HT1080 (cell line): ENCODE data around the gene SCGB1D4. TPM values are rescaled to one million over a fixed set of nuclear protein-coding genes. Genes with fewer than 3 reads are reported as not detected.

Source experiments
- DNase-seq: peaks from one replicate; pipeline ENCODE4 v3.0.0-alpha.2; 2015; ENCODE audit warnings: low read depth
- total RNA-seq: library from RNA; depleted of rRNA; stranded (reverse); fragments of >200 nt; shearing (Covaris generic); gene quantifications from 2 replicates; pipeline ENCODE4 v1.2.3, GENCODE V29; 2014; rRNA removed

SCGB1D4 gene
- total RNA-seq, 1 experiment from 2014 or later = not detected

DNA sequence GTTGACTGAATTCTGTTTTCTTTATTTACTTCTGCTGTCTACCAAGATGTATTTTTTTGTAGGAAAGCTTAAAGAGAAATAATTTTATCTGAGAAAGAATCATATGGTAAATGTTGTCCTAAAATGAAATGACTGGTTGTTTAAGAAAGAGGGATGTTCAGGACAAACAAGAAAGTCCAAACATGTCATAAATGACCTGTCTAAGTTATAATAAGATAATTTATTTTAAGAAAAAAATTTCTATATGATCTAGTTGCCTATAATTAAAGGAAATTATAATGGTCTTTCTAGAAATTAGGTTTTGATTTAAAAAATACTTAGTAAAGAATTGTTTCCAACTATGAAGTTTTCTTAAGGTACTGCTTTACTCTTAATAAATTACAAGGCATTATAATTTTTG, 18.4 kb downstream of the SCGB1D4 start:
- DNase-seq = no peak

DNA sequence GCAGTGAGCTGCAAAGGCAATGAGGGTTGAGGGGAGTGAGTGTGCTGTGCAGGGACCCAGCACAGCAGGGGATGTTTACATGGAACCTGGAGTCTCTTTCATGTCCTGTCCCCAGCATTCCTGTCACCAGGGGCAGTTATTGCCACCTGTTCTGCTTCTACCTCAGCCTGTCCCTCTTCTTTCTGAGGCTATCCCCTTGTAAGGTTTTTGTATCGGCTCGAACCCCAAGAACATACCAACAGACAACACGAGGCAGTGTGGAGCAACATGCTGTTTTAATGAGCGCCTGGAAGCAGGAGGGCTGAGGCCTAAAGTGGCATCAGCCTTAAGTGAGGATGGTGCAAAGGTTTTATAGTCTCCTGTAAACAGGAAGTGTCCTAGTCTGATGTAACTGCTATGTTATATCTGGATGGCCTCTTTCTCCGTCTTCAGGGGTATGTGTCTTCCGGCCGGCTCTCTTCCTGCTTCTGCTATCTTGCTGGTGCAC, 25.0 kb downstream of the SCGB1D4 start:
- DNase-seq = no peak

DNA sequence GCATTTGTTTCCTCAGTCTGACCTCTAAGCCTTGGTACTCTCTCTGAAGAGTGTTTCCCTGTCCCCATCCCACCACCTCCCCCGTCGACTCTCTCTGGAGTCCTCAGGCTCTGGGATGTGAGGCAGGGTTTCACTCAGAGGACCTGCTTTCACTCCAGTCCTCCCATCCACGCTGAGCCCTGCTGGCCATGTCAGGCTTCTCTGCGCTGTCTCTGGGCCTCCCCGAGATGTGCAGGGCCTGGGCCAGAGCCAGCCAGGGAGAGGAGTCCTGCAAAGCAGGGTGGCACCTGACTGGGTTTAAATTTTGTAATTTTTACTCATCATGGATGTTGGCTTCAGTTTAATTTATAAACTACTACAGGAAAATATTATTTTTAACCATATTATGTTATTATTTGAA, 25.6 kb downstream of the SCGB1D4 start:
- no peak for DNase-seq

DNA sequence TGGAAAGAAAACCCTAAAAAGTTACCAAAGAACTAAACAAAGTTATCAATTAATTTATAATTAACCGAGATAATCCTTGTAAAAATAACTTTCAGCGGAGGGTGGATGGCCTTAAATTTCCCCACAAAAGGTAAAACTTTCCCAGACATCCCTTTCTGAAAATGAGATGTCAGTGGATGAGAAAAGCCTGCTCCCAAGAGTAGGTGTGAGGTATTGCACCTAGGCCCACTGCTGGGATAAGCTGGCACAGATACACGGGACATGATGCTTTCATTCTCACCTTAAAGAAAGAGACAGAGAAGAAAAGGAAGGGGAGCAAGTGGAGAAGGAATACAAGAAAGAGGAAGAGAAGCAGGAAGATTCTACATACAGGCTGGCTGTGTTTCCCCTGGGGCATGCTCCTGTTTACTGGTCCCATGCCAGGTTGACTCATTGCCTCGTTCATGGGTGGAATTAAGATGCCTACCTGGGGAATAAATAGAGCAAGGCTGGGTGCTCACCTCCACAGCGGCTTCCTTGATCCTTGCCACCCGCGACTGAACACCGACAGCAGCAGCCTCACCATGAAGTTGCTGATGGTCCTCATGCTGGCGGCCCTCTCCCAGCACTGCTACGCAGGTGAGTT, 29.1 kb downstream of the SCGB1D4 start, which contains the start of gene SCGB2A2:
SCGB2A2 (plus strand) TSS at position 505 of the 625 bp plus-strand sequence; CDS start at position 564, 59 bp downstream.
- no peak for DNase-seq

DNA sequence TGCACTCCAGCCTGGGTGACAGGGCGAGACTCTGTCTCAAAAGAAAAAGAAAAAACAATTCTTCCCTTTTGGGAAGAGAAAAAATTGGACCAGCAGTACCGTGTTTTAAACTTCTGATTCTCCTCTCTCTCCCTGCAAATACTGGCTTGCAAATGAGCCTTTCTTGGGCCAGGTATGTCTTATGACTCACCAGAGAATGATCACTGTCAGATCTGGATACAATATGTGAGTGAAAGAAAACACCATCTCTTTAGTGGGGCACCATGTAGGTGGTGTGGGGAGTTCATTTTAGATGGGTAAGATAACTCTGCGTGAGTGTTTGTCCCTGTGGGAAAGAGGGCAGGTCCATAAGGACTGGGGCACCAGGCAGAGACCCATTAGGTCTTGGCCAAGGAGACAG, 31.3 kb downstream of the SCGB1D4 start:
- peak; percentile 58 for DNase-seq

DNA sequence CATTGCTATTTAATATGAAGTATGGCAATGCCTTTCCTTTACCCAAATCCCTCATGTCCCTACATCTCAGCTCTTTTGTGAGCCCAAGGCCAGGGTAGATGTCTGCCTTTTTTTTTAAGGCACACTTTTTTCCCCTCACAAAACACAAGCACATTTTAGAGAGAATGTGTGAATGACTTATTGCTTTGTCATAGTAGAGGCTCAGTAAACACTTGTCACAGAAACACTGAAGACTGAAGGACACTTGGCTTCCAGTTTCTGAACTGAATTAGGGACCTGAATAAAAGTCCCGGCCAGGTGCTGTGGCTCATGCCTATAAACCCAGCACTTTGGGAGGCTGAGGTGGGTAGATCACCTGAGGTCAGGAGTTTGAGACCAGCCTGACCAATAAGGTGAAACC, 31.8 kb downstream of the SCGB1D4 start:
- no peak for DNase-seq

DNA sequence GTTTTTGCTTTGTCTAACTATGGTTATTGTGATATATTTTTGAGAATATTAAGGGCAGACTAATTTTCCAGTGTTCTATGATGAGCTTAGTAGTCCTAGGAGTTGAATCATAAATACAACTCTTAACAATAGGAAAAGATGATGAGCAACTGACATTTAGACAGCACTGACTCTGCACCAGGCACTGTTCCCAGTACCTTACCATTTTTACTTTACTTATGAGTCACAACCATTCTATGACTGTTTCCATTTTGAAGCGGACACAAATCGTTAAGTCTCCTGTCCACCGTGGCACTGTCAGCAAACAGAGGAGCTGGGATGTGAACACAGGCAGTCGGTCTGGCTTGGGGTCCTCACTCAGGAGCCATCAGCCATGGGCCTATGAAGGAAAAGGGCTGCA, 32.3 kb downstream of the SCGB1D4 start:
- peak; percentile 85 for DNase-seq

DNA sequence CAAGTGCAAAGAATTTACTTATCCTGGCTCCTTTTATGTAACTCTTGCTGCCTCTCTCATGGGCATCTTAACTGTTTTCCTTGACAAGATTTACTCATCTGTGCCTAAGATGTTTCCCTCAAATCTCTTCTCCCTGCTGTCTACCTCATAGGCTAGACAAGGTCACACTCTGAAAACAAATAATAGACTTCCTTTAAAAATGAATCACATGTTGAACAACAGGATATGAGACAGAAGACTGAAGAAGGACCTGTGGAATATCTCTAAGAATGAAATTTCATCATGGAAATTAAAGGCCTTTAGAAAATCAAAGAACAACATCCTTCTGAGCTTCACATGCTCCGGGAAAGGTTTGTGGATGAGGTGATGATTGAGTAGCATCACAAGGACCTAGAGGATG, 34.9 kb downstream of the SCGB1D4 start:
- peak; percentile 82 for DNase-seq

DNA sequence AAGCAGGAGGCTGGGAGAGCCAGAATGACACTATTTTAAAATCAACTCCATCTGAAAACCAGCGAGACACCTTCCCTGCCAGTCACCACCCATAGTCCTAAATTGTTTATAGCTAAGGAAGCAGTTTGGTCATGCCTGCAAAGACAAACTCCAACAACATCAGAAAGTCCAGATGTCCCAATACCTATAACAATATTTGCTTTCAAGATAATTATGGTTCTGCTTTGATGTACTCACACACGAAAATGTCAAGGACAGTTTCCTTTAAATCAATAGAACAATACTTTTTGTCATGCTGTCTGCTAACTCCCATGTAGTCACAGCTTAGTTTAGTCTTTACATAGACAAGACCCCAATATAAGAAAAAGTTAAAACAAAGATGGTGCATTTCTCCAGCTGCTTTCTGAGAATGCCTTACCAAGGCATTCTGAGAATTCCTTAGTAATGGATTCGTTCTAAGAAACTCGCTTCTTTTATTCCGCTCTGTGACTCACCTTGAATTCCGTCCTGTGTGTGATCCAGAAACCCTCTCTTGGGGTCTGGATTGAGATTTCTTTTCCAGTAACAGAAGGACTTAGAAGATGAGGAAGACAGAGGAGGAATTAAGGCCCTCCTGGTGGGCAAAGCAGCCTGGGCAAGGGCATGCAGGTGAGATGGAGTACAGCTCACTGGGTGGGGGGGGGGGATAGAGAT, 38.5 kb downstream of the SCGB1D4 start:
- no peak for DNase-seq

DNA sequence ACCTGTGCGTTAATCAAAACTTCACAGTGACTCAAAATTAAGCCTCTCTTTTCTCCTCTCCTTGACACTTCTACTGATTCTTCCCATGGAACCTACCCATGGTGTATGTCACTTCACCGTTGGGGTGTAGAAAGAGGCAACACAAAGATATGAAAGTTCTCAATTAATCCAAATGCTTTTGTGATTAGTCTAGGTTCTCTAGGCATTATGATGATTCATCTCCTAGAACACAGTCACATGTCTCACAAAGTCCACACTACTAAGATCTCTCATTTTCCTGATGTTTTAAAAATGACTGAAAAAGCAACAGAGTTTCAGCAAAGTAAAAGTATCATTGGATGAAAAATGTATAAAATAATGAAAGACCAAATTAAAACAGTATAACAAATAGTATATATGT, 42.6 kb downstream of the SCGB1D4 start:
- peak; percentile 55 for DNase-seq

DNA sequence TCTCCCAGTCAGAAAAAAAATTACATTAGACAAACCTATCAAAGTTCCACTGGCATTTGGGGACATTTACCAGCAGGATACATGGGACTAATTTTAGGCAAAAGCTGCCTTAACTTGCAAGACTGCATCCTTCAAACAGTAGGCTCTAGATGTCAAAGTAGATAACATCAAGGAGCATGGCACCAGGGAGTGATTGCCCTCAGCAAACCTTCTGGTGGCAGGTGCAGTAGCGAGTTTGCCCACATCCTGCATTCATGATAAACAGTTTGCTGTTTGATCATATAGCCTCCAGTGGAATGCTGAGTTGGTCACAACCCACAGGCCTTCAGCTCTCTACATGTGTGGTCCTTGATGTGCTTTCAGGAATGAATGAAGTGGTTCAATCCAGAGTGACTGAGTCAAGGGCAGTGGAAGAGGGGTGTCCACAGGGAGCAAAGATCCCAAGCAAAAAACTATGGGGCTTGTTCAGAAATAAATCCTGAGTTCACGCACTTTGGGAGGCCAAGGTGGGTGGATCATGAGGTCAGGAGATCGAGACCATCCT, 44.8 kb downstream of the SCGB1D4 start:
- no peak for DNase-seq

DNA sequence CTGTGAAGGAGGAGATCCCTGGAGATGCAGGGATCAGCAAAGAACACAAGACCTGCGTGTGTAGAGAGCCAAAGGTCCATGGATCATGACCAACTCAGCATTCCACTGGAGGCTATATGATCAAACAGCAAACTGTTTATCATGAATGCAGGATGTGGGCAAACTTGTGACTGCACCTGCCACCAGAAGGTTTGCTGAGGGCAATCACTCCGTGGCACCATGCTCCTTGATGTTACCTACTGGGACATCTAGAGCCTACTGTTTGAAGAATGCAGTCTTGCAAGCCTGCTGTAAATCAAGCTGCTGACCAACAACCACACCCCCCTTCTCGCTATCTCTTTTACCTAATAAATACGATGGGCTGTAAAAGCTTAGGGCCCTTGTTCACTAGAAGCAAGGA, 47.2 kb downstream of the SCGB1D4 start:
- DNase-seq = no peak

Other genes starting within 250 kb of the SCGB1D4 start
- 93.5 and 103 TPM in 2 replicates for gene INCENP, start 175.1 kb downstream of the SCGB1D4 start, total RNA-seq
- not detected in 2 replicates for gene SCGB1D1, start 108.9 kb downstream of the SCGB1D4 start, total RNA-seq
- not detected in 2 replicates for gene SCGB2A1, start 90.4 kb downstream of the SCGB1D4 start, total RNA-seq
- not detected in 2 replicates for gene SCGB1D2, start 56.8 kb downstream of the SCGB1D4 start, total RNA-seq
- gene SCGB2A2, start 28.9 kb downstream of the SCGB1D4 start, total RNA-seq = not detected in 2 replicates
- gene ASRGL1, start 38.4 kb upstream of the SCGB1D4 start, total RNA-seq = 12.2 and 13.6 TPM in 2 replicates
- gene SCGB1A1, start 120.0 kb upstream of the SCGB1D4 start, total RNA-seq = not detected in 2 replicates
- gene AHNAK, start 247.7 kb upstream of the SCGB1D4 start, total RNA-seq = 184 and 193 TPM in 2 replicates